HL-60 (cell line): ENCODE measurements around the gene SMU1.

ENCODE experiments used
- DNase-seq, 2 experiments: peaks; one replicate each; pipeline ENCODE4 v3.0.0-alpha.2; 2010 to 2020; ENCODE audit warnings: low read depth in 1 of 2, low spot score in 1 of 2
- H3K27ac ChIP-seq: fragments of 250-450 bp; sonication (Bioruptor Pico); replicated peaks from 2 replicates; pipeline ENCODE4 v1.5.1; 2020; ENCODE audit warnings: mild to moderate bottlenecking, moderate library complexity
- H3K27me3 ChIP-seq: fragments of 250-450 bp; sonication (Bioruptor Pico); 2 replicates; pipeline ENCODE4 v1.5.1; 2021; ENCODE audit warnings: mild to moderate bottlenecking, moderate library complexity; ENCODE audit not compliant: insufficient read depth, poor library complexity, severe bottlenecking
- H3K4me3 ChIP-seq: replicated peaks from 2 replicates; pipeline ENCODE4 v1.5.1; 2011; ENCODE audit warnings: mild to moderate bottlenecking, control low read depth, low read length; ENCODE audit not compliant: insufficient read depth
- GABPA ChIP-seq: IDR thresholded peaks from 2 replicates; pipeline ENCODE4 v1.6.1; 2012; ENCODE audit warnings: low read depth
- POLR2AphosphoS5 ChIP-seq: IDR thresholded peaks from 2 replicates; pipeline ENCODE4 v1.6.1; 2012; ENCODE audit warnings: low read depth
- REST ChIP-seq: IDR thresholded peaks from 2 replicates; pipeline ENCODE4 v1.6.1; 2012; ENCODE audit warnings: low read depth; ENCODE audit not compliant: insufficient replicate concordance
- SPI1 ChIP-seq: IDR thresholded peaks from 2 replicates; pipeline ENCODE4 v1.6.1; 2012; ENCODE audit warnings: low read depth, mild to moderate bottlenecking, borderline replicate concordance
- TF ChIP-seq, protein P1 (sequence below): IDR thresholded peaks from one replicate; pipeline ENCODE4 v1.5.1; 2011; ENCODE audit warnings: low read length, control low read depth, inconsistent platforms; ENCODE audit not compliant: insufficient read depth

SMU1 gene

GRCh38 chr9:33041432-33042188, 34.9 kb downstream of the SMU1 start:
- H3K4me3 ChIP-seq, result no peak overlapping the region
- TF ChIP-seq POLR2AphosphoS5, result no peak
- no peak for TF ChIP-seq SPI1
- TF ChIP-seq, protein P1, sequence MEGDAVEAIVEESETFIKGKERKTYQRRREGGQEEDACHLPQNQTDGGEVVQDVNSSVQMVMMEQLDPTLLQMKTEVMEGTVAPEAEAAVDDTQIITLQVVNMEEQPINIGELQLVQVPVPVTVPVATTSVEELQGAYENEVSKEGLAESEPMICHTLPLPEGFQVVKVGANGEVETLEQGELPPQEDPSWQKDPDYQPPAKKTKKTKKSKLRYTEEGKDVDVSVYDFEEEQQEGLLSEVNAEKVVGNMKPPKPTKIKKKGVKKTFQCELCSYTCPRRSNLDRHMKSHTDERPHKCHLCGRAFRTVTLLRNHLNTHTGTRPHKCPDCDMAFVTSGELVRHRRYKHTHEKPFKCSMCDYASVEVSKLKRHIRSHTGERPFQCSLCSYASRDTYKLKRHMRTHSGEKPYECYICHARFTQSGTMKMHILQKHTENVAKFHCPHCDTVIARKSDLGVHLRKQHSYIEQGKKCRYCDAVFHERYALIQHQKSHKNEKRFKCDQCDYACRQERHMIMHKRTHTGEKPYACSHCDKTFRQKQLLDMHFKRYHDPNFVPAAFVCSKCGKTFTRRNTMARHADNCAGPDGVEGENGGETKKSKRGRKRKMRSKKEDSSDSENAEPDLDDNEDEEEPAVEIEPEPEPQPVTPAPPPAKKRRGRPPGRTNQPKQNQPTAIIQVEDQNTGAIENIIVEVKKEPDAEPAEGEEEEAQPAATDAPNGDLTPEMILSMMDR, result no peak
- no peak for TF ChIP-seq REST
- no peak for TF ChIP-seq GABPA
- DNase-seq, result peak in 1 of 2 experiments; percentile 77
- no peak overlapping the region for H3K27ac ChIP-seq
- no peaks in the 10 kb centered on the region for H3K27me3 ChIP-seq

DNA sequence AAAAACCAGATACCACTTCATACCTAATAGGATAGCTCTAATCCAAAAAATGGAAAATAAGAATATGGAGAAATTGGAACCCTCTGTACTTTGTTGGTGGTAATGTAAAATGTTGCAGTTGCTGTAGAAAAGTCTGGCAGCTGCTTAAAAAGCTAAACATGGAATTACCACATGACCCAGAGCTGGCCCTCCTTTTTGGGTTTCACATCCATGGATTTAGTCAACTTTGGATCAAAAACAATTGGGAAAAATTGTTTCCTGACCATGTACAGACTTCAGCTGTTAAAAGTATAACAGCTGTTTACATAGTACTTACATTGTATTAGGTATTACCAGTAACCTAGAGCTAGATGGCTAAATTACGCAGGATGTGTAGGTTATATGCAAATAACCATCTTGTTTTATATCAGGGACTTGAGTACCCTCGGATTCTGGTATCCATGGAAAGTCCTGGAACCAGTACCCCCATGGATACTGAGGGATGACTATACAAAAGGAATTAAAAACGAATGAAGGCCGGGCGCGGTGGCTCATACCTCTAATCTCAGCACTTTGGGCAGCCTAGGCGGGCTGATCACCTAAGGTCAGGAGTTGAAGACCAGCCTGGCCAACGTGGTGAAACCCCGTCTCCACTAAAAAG, 35.6 kb downstream of the SMU1 start:
- Histone ChIP-seq H3K27ac (no peak overlapping the region), H3K4me3 (no peak overlapping the region), H3K27me3 (no peaks in the 10 kb centered on the region)
- no peak for DNase-seq
- TF ChIP-seq GABPA (no peak), REST (no peak), SPI1 (no peak), POLR2AphosphoS5 (no peak; the same call in 1 of the 2 replicates)
- TF ChIP-seq, protein P1, result no peak

- DNase-seq, result no peak
- no peak overlapping the region for H3K27ac ChIP-seq
- no peaks in the 10 kb centered on the region for H3K27me3 ChIP-seq
- TF ChIP-seq REST, result no peak
- TF ChIP-seq, protein P1, result no peak
- no peak for TF ChIP-seq SPI1
- no peak for TF ChIP-seq POLR2AphosphoS5
- TF ChIP-seq GABPA, result no peak
- no peak overlapping the region for H3K4me3 ChIP-seq
Observed at GRCh38 chr9:33032865-33033264, 43.6 kb downstream of the SMU1 start.
